Stimulated activated CD4-positive, alpha-beta T cell treated with anti-CD3 and anti-CD28 coated beads, Interleukin-2, amount 100 ng/mL, for 24 hours (primary cell): Measurements from ENCODE around the gene GPR61.
A peak's percentile ranks its signal among the peaks of the same experiment; 100 is the strongest.

Experiments used
- DNase-seq, 2 donors: peaks; one replicate each; pipeline ENCODE4 v3.0.0-alpha.2; 2020

The GPR61 gene

DNA sequence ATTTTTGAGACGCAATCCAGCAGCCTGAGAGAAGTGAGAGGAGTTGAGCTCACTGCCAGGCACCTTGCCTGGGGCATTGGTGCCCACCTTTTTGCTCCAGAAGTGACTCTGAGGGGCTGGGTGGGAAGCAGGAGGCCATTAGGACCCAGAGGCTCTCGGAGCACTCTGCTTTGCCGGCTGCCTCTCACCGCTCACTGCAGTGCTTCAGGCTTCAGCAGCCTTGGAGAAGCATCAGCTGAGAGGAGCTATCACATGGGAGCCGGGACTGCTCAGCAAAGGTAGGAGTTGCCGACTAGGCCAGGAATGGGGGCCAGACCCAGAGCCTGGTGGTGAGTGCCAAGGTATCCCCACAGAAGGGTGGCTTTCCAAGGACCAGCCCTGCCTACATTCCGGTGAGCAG is at the start of gene GPR61:
TSS of gene GPR61 (plus strand) at position 197 of the 400 bp plus-strand sequence. CDS start 3,151 bp downstream, outside the sequence.
- DNase-seq: no peak

- DNase-seq: peak; percentile 79 to 82
These were observed 49.4 kb upstream of the GPR61 start for GRCh38 chr1:109490029-109490933.

GRCh38 chr1:109490934-109491302 is 48.8 kb upstream of the GPR61 start:
- no peak for DNase-seq

GRCh38 chr1:109491372-109491771 is 48.3 kb upstream of the GPR61 start:
- DNase-seq: no peak

DNA sequence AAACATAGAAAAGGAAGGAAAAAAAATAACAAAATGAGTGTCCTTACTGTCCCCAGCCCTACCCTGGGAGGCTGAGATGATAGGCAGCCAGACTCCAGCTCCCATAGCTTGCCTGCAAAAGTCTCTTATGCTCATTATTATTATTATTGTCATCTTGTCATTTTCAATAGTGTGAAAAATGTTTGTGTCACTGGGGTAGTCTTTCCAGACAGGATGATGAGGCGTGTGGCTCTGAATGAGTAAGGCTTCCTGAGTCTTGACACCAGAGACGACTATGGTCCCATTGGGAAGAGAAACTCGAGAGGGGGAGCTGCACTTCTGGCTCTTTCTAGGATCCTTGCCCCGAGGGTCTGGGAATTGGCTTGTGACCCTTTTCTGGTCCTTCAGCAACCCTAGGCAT is 46.9 kb upstream of the GPR61 start:
- DNase-seq: no peak

DNA sequence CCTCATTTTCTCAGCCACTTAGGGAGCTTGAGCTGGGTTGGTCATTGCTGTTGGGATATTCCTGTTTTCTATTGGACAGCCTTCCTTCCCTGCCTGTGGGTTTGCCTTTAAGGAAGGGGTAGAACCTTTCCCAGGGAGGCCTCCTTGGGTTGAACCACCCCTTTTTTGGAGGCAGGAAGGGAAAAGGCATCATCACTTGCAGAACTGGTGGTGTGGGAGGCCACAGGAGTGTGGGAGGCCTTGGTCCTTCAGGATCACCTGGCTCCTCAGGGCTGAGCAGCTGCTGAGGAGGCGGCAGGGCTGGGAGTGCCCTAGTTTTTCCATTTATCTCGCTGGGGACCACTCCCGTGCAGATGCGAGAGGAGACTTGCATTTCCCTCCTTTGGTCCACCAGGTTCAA is 46.4 kb upstream of the GPR61 start:
- no peak for DNase-seq

DNA sequence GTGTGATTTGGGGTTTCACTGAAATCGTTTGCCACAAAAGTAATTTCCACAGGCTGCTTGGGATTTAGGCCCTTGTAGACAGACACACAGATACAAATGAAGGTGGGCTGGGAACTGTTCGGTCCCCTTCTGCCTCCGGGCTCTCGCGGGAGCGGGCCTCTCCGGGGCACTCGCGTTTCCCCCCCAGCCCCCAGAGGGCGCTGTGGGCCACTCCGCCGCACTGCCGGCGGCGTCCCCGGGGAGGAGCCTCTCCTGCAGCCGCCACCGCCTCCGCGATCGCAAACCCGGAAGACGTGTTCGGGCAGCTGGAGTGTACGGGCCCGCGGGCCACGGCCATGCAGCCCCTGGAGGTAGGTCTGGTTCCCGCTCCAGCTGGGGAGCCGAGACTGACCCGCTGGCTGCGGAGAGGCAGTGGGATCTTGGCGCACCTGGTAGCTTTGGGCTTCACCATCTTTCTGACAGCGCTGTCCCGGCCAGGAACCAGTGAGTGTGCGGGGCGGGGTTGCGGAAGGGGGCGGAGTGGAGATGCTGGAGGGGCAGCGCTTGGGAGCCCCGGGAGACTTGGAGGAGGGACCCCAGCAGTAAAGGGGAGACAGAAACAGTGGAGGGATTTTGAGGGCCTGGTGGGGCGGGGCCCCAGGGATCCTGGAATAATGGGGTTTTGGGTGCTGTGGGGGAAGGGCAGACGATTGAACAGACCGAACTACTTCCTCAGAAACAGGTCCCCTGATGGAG is 45.7 kb upstream of the GPR61 start, which contains the start of gene CYB561D1:
TSS of gene CYB561D1 (plus strand) at position 290 of the 735 bp plus-strand sequence. CDS start at position 336, 46 bp downstream.
- DNase-seq: peak; percentile 91 to 92

DNA sequence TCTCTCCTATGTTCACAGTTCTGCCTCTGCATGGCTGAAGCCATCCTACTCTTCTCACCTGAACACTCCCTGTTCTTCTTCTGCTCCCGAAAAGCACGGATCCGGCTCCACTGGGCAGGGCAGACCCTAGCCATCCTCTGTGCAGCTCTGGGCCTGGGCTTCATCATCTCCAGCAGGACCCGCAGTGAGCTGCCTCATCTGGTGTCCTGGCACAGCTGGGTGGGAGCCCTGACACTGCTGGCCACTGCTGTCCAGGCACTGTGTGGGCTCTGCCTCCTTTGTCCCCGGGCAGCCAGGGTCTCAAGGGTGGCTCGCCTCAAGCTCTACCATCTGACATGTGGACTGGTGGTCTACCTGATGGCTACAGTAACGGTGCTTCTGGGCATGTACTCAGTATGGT is 43.9 kb upstream of the GPR61 start:
- DNase-seq: no peak

DNA sequence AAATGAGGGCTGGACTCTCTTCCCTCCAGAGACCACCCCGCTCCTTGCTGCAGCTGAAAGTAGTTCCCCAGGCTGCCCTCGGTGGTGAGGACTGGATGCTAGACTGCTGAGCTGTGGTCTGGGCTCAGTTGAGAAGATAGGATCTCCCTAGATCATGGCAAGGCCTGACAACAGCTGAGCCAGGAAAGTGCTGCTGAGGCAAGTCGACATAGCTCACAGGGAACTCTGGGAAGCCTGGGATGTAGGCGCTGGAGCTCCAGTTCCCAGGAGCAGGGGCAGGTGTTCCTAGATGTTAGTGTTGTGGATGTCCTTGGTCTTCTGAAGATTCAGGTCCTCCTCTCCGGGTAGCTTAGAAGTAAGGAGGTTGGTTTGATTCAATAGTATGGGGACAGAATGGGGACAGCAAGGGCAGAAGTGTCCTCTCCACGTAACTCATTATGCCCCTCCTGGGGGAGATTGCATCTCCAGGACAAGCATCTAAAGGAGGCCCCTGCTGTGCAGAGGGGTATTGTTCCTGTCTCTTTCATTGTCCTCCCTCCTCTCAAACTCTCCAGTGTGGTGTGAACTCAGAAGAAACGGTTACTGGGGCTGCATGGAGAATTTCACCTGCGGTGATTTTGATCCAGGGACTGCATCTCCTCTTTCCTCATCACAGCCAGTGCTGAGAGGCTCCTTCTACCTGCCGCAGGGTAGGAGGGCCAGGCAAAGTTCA is 42.1 kb upstream of the GPR61 start:
- no peak for DNase-seq

GRCh38 chr1:109498161-109498801 is 41.4 kb upstream of the GPR61 start:
- peak in 1 of 2 donors; percentile 33 for DNase-seq

DNA sequence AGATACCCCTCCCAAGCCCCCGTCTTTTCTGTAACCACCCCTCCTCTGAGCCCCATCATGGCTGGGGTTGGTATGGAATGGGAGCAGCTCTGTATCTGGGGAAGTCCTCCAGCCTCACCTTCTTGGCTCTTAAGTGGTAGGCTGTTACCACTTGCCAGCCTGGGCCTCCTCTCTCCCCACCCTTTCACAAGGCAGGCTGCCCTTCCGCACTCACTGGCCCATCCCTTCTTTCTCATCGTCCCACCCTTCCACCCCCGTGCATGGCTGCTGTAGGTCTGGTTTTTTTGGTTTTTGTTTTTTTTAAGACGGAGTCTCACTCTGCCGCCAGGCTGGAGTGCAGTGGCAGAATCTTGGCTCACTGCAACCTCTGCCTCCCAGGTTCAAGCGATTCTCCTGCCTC is 40.6 kb upstream of the GPR61 start:
- DNase-seq: no peak

GRCh38 chr1:109499661-109500536 is 39.8 kb upstream of the GPR61 start:
- peak; percentile 70 to 73 for DNase-seq

DNA sequence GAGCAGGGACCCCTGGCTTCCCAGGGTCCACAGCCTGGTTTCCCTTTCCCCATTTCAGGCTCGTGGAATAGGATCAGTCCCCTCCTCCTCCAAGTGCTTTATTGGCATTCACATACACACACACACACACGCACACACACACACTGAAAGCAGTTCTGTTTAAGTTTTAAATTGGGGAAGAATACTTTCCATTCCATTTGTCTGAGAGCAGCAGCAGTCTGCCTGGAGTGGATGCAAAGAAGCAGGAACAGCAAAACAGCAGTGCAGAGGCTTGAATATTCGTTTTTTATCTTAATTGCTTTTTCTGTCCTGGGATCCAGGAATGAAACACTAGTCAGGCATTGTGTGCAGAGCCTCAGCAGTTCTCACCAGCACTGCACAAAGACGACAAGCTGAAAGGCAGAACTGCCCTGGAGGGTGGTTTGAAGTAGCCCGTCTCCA is 38.7 kb upstream of the GPR61 start:
- DNase-seq: no peak

DNA sequence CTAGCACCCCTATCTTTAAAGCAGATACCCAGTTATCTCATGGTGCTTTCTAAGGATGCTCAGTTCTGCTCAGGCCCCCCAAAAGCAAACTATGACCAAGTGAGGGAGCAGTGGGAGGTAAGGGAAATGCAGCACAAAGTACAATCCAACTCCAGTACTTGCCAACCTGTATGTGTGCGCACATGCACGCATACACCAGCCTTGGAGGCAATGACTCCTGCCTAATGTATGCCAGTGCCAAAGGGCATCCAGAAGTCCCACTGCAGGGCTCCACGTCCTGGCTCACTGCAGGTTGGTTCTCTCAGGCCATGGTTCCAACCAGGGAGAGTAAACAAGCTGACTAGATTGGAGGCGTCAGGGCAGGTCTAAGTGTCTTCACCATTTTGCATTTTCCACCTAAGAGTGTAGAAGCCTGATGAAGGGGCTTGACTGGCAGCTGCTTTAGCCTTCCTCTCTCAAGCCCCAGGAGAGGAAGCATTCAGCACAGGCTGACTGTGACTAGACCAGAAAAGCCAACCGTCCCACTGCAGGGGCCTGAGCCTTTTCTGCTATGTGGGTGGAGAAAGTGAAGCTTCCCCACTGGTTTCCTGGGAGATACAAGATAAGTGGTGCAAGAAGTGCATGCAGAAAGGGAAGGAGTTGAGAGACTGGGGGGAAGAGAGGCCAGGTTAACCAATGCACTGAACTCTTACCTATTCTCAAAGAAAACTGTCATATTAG is 37.9 kb upstream of the GPR61 start:
- DNase-seq: no peak

DNA sequence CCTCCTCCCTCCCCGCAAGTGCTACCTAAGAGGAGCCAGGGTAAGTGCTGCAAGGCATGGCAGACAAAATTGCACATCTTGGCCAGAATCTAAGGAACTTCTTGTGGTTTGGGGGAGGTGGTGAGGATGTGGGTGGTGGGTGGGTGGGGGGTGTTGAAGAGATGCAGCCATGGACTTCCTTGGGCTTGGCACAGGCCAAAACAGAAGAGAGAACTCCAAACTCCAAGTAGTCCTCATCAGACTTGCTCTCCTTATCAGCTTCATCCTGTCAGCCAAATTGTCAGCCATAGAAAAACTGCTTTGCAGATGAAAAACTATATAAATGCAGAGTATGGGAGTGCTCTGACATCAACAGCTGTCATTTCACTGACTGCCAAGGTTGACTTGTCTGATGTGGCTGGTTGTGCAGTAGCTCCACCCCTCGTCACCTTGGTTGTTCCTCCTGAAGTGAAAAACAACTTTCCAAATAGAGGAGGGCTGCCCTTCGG is 37.3 kb upstream of the GPR61 start:
- peak in 1 of 2 donors; percentile 47 for DNase-seq

DNA sequence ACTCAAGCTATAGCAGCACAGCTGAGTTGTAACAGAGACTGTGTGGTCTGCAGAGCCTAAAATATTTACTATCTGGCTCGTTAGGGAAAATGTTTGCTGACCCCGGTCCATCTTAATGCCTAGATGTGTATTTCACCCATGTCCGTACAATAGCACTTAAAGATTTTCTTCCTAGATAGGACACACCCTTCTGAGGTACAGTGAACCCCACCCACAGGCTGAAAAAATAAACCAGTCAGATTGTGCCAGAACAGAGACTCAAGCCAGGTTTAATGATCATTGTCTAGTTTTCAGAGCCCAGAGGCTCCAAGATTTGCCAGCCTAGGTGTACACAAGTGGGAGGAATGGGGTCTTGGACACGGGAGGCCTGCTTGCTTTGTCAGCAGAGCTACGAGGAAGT is 35.7 kb upstream of the GPR61 start:
- no peak for DNase-seq

- DNase-seq: no peak
These were observed 34.7 kb upstream of the GPR61 start for GRCh38 chr1:109504974-109505373.

GRCh38 chr1:109508001-109508872 is 31.4 kb upstream of the GPR61 start:
- DNase-seq: no peak

- DNase-seq: no peak
These were observed 30.8 kb upstream of the GPR61 start for GRCh38 chr1:109508873-109509175.
